HEK293 (cell line): Measurements from ENCODE around the gene ARID3A.

Experiments used
- CTCF ChIA-PET: fragments of 350-600 bp; formaldehyde crosslinking; extraction: SDS; loops from one replicate; lab custom pipeline; 2021; ENCODE audit warnings: antibody characterized with exemption; lab: Yijun Ruan, JAX
- POLR2A ChIA-PET: fragments of 300-600 bp; formaldehyde crosslinking; extraction: SDS; loops from one replicate; lab custom pipeline; 2020; ENCODE audit warnings: antibody characterized with exemption, inconsistent platforms; lab: Yijun Ruan, JAX
- H3K27ac ChIP-seq: fragments of 200-500 bp; sonication (Bioruptor generic); 2 replicates; pipeline ENCODE4 v1.5.1; 2014; ENCODE audit warnings: low read depth, low read length, control low read depth, inconsistent platforms; ENCODE audit errors: extremely low read depth
- H3K36me3 ChIP-seq, 2 experiments: fragments of 200-500 bp in 1 of 2; sonication (Bioruptor generic) in 1 of 2; 1 replicate in 1 of 2; 2 replicates in 1 of 2; pipeline ENCODE4 v1.5.1; 2014 to 2017; ENCODE audit warnings: inconsistent platforms in 2 of 2, low read length in 2 of 2; ENCODE audit not compliant: control insufficient read depth in 2 of 2, insufficient read depth in 1 of 2
- H3K4me1 ChIP-seq: fragments of 200-500 bp; sonication (Bioruptor generic); 2 replicates; pipeline ENCODE4 v1.5.1; 2014; ENCODE audit warnings: mild to moderate bottlenecking, low read length, inconsistent platforms; ENCODE audit not compliant: control insufficient read depth, insufficient read depth
- H3K4me3 ChIP-seq: 2 replicates; pipeline ENCODE4 v1.5.1; 2011; ENCODE audit warnings: low read depth, mild to moderate bottlenecking, control low read depth, low read length, moderate library complexity
- H3K9me3 ChIP-seq: fragments of 200-500 bp; sonication (Bioruptor generic); 2 replicates; pipeline ENCODE4 v1.5.1; 2014; ENCODE audit warnings: low read depth, low read length, inconsistent platforms; ENCODE audit not compliant: control insufficient read depth, insufficient read depth
- IKZF3 ChIP-seq: fragments of 450-650 bp; IDR thresholded peaks from 2 replicates; pipeline ENCODE4 v1.5.0; 2018; ENCODE audit warnings: missing biosample characterization, mild to moderate bottlenecking, missing genetic modification characterization, moderate library complexity
- REPIN1 ChIP-seq: fragments of 450-650 bp; formaldehyde crosslinking; IDR thresholded peaks from 2 replicates; pipeline ENCODE4 v1.5.1; 2017; ENCODE audit warnings: missing biosample characterization, missing genetic modification characterization, low read depth
- SCRT2 ChIP-seq: fragments of 450-650 bp; formaldehyde crosslinking; IDR thresholded peaks from 2 replicates; pipeline ENCODE4 v1.5.1; 2016; ENCODE audit warnings: missing biosample characterization, missing genetic modification characterization
- SP2 ChIP-seq: fragments of 450-650 bp; formaldehyde crosslinking; IDR thresholded peaks from 2 replicates; pipeline ENCODE4 v1.5.1; 2016; ENCODE audit warnings: missing biosample characterization, missing genetic modification characterization
- ZBTB10 ChIP-seq: fragments of 450-650 bp; formaldehyde crosslinking; IDR thresholded peaks from 2 replicates; pipeline ENCODE4 v1.5.1; 2016; ENCODE audit warnings: missing biosample characterization, missing genetic modification characterization
- ZNF140 ChIP-seq: fragments of 450-650 bp; formaldehyde crosslinking; IDR thresholded peaks from 2 replicates; pipeline ENCODE4 v1.5.1; 2016; ENCODE audit warnings: missing biosample characterization, missing genetic modification characterization
- ZNF2 ChIP-seq: fragments of 450-650 bp; formaldehyde crosslinking; IDR thresholded peaks from 2 replicates; pipeline ENCODE4 v1.5.1; 2016; ENCODE audit warnings: missing biosample characterization, missing genetic modification characterization
- ZNF214 ChIP-seq: fragments of 450-650 bp; formaldehyde crosslinking; IDR thresholded peaks from 2 replicates; pipeline ENCODE4 v1.5.1; 2017; ENCODE audit warnings: missing biosample characterization, mild to moderate bottlenecking, missing genetic modification characterization, borderline replicate concordance
- ZNF596 ChIP-seq: fragments of 450-650 bp; IDR thresholded peaks from 2 replicates; pipeline ENCODE4 v1.5.0; 2018; ENCODE audit warnings: missing biosample characterization, mild to moderate bottlenecking, missing genetic modification characterization, moderate library complexity

The ARID3A gene

GRCh38 chr19:1013218-1013617 is 87.4 kb downstream of the ARID3A start:
- peaks cover 7% of the 10 kb centered on the region for H3K4me1 ChIP-seq
- no peak for TF ChIP-seq REPIN1 (tag by site-specific recombination)
- TF ChIP-seq ZBTB10 (tag by site-specific recombination): 0 out of 2 replicates have a peak, but pooled peaks have one; percentile 1
- TF ChIP-seq, all 188 proteins: peak for 1
- Histone ChIP-seq H3K36me3 (peaks cover 0 to 71% of the 10 kb centered on the region in 2 experiments; a peak in 1 of 3 replicates), H3K27ac (no peak overlapping the region), H3K9me3 (no peaks in the 10 kb centered on the region), H3K4me3 (no peak overlapping the region)
- CTCF ChIA-PET: interaction anchor here (1.1 to 1.5 kb wide), 2 partner anchors 13 to 17 kb away, joined by 3 read pairs; partner anchors contain the start of gene GRIN3B
- POLR2A ChIA-PET: interaction anchor here (0.6 to 1.3 kb wide), 3 partner anchors 9 to 51 kb away, joined by 3 to 4 read pairs (median 3); no protein-coding TSS in a partner anchor

DNA sequence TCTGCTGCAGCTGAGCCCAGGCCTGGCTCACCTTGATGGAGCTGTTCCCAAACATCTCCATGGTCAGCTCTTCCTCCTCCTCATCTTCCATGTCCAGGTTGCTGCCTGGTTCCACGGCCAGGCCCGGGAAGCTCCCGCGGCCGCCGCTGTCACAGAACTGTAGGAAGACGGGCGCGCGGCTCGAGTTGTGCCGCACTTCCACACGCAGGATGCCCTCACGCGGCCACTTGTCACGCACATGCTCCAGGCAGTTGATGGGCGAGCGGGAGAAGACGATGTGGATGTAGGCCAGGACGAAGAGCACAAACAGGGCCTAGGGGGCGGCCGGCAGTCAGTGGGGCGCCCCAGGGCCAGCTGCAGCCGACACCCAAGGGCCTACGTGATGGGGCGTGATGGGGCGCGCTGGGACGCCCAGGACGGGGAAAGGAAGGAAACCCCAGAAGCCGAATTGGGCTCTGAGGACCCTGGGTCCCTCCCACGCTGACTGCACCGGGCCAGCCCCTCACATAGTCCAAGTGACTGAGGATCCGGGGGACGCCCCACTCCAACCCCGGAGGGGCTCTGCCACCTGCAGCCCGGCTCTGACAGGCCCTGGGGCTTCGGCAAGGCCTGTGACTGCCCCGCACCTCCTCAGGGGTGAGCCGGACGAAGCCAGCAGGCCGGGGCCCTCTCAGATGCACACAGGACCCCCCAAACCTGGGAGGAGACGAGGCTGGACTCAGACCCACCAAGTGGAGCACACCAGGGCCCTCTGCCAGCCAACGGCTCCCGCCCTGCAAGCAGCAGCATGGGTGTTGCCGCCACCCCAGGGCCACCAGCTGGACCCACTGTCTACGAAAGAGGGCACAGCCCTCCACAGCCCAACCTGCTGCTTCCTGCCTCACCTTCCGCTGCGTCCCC is 88.6 kb downstream of the ARID3A start:
- H3K4me1 ChIP-seq: peaks cover 7% of the 10 kb centered on the region
- TF ChIP-seq ZNF214 (tag by site-specific recombination) (no peak), SP2 (tag by site-specific recombination) (0 out of 2 replicates have a peak, but pooled peaks have one; percentile 5)
- H3K27ac ChIP-seq: no peak overlapping the region
- H3K9me3 ChIP-seq: no peaks in the 10 kb centered on the region
- POLR2A ChIA-PET: interaction anchor here (1.1 to 1.3 kb wide), 2 partner anchors 10 to 14 kb away, joined by 3 to 4 read pairs; no protein-coding TSS in a partner anchor
- CTCF ChIA-PET: interaction anchor here (0.7 to 1.5 kb wide), 5 partner anchors 14 to 230 kb away, joined by 3 to 8 read pairs (median 3); partner anchors contain the start of gene GRIN3B
- H3K36me3 ChIP-seq: peaks cover 0 to 78% of the 10 kb centered on the region in 2 experiments; a peak in 1 of 3 replicates
- H3K4me3 ChIP-seq: no peak overlapping the region

DNA sequence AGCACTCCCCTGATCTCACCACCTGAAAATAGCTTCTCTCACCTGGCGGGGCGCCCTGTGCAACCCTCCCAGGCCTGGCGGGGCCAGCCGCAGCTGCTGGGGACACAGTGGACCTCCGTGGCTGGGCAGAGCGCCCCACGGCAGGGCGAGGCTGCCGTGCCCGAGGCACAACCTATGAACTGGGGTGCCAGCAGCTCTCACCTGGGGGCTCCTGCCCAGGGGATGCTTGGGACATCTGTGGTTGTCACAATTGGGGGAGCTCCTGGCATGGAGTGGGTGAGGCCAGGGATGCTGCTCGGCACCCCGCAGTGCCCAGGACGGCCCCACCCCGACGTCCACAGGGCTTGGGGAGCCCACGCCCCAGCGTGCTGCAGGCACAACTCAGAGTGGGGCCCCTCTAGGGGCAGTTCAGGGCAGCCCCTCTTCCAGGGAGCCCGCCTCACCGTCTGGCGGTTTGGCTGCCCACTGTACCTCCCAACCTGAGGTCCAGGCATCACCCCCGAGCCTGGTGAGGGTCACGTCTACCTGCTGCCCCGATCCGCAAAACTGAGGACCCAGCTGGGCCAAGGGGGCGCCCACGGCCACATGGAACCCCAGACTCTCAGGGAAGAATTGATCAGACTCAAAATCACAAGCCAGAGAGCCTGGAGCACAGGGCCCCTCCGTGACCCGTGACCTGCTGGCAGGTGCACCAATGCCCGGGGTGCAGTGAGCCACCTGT is 89.4 kb downstream of the ARID3A start:
- Histone ChIP-seq H3K36me3 (peaks cover 0 to 71% of the 10 kb centered on the region in 2 experiments; a peak in 1 of 3 replicates), H3K9me3 (no peaks in the 10 kb centered on the region), H3K27ac (no peak overlapping the region), H3K4me3 (no peak overlapping the region), H3K4me1 (peaks cover 7% of the 10 kb centered on the region)
- TF ChIP-seq SCRT2: peak; percentile 34; the same call in 1 of the 2 replicates
- no peak for TF ChIP-seq IKZF3
- no peak for TF ChIP-seq ZNF2 (tag by site-specific recombination)
- no peak for TF ChIP-seq ZNF596 (tag by site-specific recombination)
- TF ChIP-seq ZNF140 (tag by site-specific recombination): no peak
- CTCF ChIA-PET: interaction anchor here (1.5 kb wide), 1 partner anchor 15 kb away, joined by 3 read pairs; the partner anchor contains the start of gene GRIN3B
- POLR2A ChIA-PET: interaction anchor here (0.6 to 1.2 kb wide), 2 partner anchors 8 to 241 kb away, joined by 3 to 4 read pairs; no protein-coding TSS in a partner anchor
